ENCODE measurements around the gene TRHDE.

DNA sequence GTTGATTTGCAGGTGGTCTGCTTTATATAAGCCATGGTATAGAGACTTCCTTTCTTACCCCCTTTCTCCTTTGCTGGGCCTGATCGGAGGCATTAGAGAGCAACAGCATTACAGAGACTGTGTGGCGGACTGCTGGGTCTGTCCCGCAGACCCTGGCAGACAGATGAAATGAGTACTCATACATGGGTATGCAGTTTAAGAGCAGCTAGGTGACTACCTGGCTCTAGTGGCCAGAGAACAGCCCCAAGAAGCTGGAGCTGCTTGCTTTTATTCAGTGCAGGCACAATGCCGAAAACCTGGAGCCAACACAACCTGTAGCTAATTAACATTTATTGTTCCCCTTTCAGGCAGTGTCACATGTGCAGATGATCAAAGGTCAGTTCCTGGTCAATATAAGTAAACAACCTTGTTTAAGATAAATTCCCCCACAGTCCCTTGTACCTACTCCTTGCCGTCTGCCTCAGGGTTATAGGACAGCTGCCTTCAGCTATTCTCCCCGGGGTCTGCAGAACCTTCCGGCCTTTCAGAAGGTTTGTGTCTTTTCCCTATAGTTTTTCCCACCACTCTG is 160.0 kb downstream of the TRHDE start:
- TF ChIP-seq, protein P1, sequence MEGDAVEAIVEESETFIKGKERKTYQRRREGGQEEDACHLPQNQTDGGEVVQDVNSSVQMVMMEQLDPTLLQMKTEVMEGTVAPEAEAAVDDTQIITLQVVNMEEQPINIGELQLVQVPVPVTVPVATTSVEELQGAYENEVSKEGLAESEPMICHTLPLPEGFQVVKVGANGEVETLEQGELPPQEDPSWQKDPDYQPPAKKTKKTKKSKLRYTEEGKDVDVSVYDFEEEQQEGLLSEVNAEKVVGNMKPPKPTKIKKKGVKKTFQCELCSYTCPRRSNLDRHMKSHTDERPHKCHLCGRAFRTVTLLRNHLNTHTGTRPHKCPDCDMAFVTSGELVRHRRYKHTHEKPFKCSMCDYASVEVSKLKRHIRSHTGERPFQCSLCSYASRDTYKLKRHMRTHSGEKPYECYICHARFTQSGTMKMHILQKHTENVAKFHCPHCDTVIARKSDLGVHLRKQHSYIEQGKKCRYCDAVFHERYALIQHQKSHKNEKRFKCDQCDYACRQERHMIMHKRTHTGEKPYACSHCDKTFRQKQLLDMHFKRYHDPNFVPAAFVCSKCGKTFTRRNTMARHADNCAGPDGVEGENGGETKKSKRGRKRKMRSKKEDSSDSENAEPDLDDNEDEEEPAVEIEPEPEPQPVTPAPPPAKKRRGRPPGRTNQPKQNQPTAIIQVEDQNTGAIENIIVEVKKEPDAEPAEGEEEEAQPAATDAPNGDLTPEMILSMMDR (IDR thresholded peaks at IDR 0.05), result no peak
- TF ChIP-seq POLR2AphosphoS5 (IDR thresholded peaks at IDR 0.05), result no peak
- TF ChIP-seq POLR2A (IDR thresholded peaks at IDR 0.05), result no peak
- no peak for TF ChIP-seq EP300 (IDR thresholded peaks at IDR 0.05)

All from sigmoid colon (tissue), 4 donors.